H1 (cell line): Measurements from ENCODE around the gene HCST. TPM values are rescaled to one million over a fixed set of nuclear protein-coding genes. Genes with fewer than 3 reads are reported as not detected.

Experiments
- CHD7 ChIP-seq: fragments of 300-600 bp; sonication (generic); IDR thresholded peaks from 2 replicates; pipeline ENCODE4 v1.7.1; 2012; ENCODE audit warnings: low read length, moderate library complexity, mild to moderate bottlenecking, inconsistent platforms; ENCODE audit not compliant: insufficient replicate concordance
- GABPA ChIP-seq: IDR thresholded peaks from 2 replicates; pipeline ENCODE4 v1.6.1; 2011; ENCODE audit warnings: mild to moderate bottlenecking, low read length, moderate library complexity, borderline replicate concordance; ENCODE audit not compliant: insufficient read depth
- polyA plus RNA-seq, 7 experiments: library from polyadenylated mRNA; depleted of rRNA in 3 of 7; stranded (reverse) in 5 of 7; unstranded in 2 of 7; fragments of >200 nt in 5 of 7; fragments of 200-250 nt in 2 of 7; gene quantifications; 1 replicate in 5 of 7; 2 replicates in 1 of 7; 4 replicates in 1 of 7; pipeline versions ENCODE4 v1.2.1 to v1.2.3, GENCODE V29; 2011 to 2013; ENCODE audit warnings: missing spikeins in 2 of 7, mixed read lengths in 2 of 7
- total RNA-seq: library from RNA; stranded (reverse); fragmentation: NEBNext Ultra II Directional; extraction: Animal tissue kit (Norgen Biotek cat#: 25700); gene quantifications from 2 replicates; pipeline ENCODE4 v1.2.1, GENCODE V29; 2021

Gene HCST
- total and polyA plus RNA-seq, 2 of the 8 experiments (the other 6 are each of a cell fraction or from before 2014, with no cell fraction given): 2.8 TPM; not detected in 1

GRCh38 chr19:35901055-35901644 is 1.2 kb upstream of the HCST start (continued):
- TF ChIP-seq CHD7 (no peak), GABPA (no peak)
